CD14-positive monocyte (primary cell): Measurements from ENCODE around the gene SUMO3. TPM values are rescaled to one million over a fixed set of nuclear protein-coding genes. Genes with fewer than 3 reads are reported as not detected.
A peak's percentile ranks its signal among the peaks of the same experiment; 100 is the strongest.

Experiments used
- DNase-seq, 3 donors: peaks; one replicate each; pipeline ENCODE4 v3.0.0-alpha.2; 2011 to 2022
- H2AFZ ChIP-seq: 2 replicates; pipeline ENCODE4 v1.6.0; 2012; ENCODE audit warnings: mild to moderate bottlenecking, low read depth, low read length, inconsistent platforms; ENCODE audit not compliant: insufficient read depth, poor library complexity, severe bottlenecking
- H3K27ac ChIP-seq, 2 donors: 1 replicate in 1 of 2; 2 replicates in 1 of 2; pipeline ENCODE4 v1.5.1; 2012 to 2013; ENCODE audit warnings: low read length in 2 of 2, control low read depth in 1 of 2, inconsistent platforms in 1 of 2, low read depth in 1 of 2, mild to moderate bottlenecking in 1 of 2
- H3K27me3 ChIP-seq, 2 donors: one replicate each; pipeline versions ENCODE4 v1.6.0 to v1.6.1; 2011 to 2013; ENCODE audit warnings: low read length in 2 of 2; ENCODE audit not compliant: control insufficient read depth in 2 of 2, insufficient read depth in 2 of 2
- H3K36me3 ChIP-seq, 2 donors: replicated peaks in 1 of 2; 1 replicate in 1 of 2; 2 replicates in 1 of 2; pipeline versions ENCODE4 v1.5.1 to v1.6.1; 2012 to 2013; ENCODE audit warnings: low read length in 2 of 2, control low read depth in 1 of 2, inconsistent platforms in 1 of 2, mild to moderate bottlenecking in 1 of 2; ENCODE audit not compliant: insufficient read depth in 2 of 2, control insufficient read depth in 1 of 2
- H3K4me1 ChIP-seq, 2 donors: 1 replicate in 1 of 2; 2 replicates in 1 of 2; pipeline versions ENCODE4 v1.5.1 to v1.6.1; 2012 to 2013; ENCODE audit warnings: low read length in 2 of 2, control low read depth in 1 of 2, inconsistent platforms in 1 of 2, mild to moderate bottlenecking in 1 of 2, moderate library complexity in 1 of 2; ENCODE audit not compliant: insufficient read depth in 2 of 2, control insufficient read depth in 1 of 2
- H3K4me2 ChIP-seq: replicated peaks from 2 replicates; pipeline ENCODE3; 2012; ENCODE audit warnings: low read length, moderate library complexity, mild to moderate bottlenecking; ENCODE audit not compliant: poor library complexity, severe bottlenecking; ENCODE audit errors: extremely low read depth
- H3K4me3 ChIP-seq, 3 experiments: fragments of 200-600 bp in 1 of 3; sonication (generic) in 1 of 3; replicated peaks in 1 of 3; 1 replicate in 2 of 3; 2 replicates in 1 of 3; pipeline ENCODE4 v1.5.1; 2011 to 2013; ENCODE audit warnings: low read length in 3 of 3, mild to moderate bottlenecking in 3 of 3, control low read depth in 2 of 3, low read depth in 2 of 3, inconsistent platforms in 1 of 3, moderate library complexity in 1 of 3
- H3K79me2 ChIP-seq: 2 replicates; pipeline ENCODE4 v1.6.0; 2012; ENCODE audit warnings: mild to moderate bottlenecking, control low read depth, inconsistent platforms, low read length, moderate library complexity; ENCODE audit not compliant: insufficient read depth
- H3K9ac ChIP-seq: 2 replicates; pipeline ENCODE4 v1.6.0; 2017; ENCODE audit warnings: low read length, mild to moderate bottlenecking; ENCODE audit not compliant: insufficient read depth, poor library complexity, severe bottlenecking
- H3K9me3 ChIP-seq, 2 donors: replicated peaks in 1 of 2; 1 replicate in 1 of 2; 2 replicates in 1 of 2; pipeline versions ENCODE4 v1.5.1 to v1.6.1; 2012 to 2013; ENCODE audit warnings: low read length in 2 of 2, control low read depth in 1 of 2; ENCODE audit not compliant: control insufficient read depth in 1 of 2, insufficient read depth in 1 of 2
- H4K20me1 ChIP-seq: 2 replicates; pipeline ENCODE4 v1.6.0; 2012; ENCODE audit warnings: mild to moderate bottlenecking, low read length, control low read depth, moderate library complexity; ENCODE audit not compliant: insufficient read depth
- H3K27ac Mint-ChIP-seq, 7 donors: one replicate each; pipeline ENCODE4 v1.8.0; 2020; ENCODE audit warnings: mild to moderate bottlenecking in 7 of 7, mixed read lengths in 7 of 7, moderate library complexity in 6 of 7, inconsistent platforms in 2 of 7
- H3K27me3 Mint-ChIP-seq, 3 donors: one replicate each; pipeline ENCODE4 v1.8.0; 2021 to 2022; ENCODE audit warnings: low read depth in 3 of 3, mild to moderate bottlenecking in 3 of 3, mixed read lengths in 3 of 3, moderate library complexity in 3 of 3, inconsistent platforms in 1 of 3
- H3K36me3 Mint-ChIP-seq, 2 donors: one replicate each; pipeline ENCODE4 v1.8.0; 2020; ENCODE audit warnings: mixed read lengths in 2 of 2, inconsistent platforms in 1 of 2, mild to moderate bottlenecking in 1 of 2
- H3K4me1 Mint-ChIP-seq: one replicate; pipeline ENCODE4 v1.8.0; 2020; ENCODE audit warnings: mild to moderate bottlenecking, mixed read lengths
- H3K4me3 Mint-ChIP-seq, 2 donors: one replicate each; pipeline ENCODE4 v1.8.0; 2020; ENCODE audit warnings: mild to moderate bottlenecking in 2 of 2, mixed read lengths in 2 of 2, moderate library complexity in 1 of 2
- H3K9me3 Mint-ChIP-seq, 7 donors: one replicate each; pipeline ENCODE4 v1.8.0; 2020 to 2022; ENCODE audit warnings: mixed read lengths in 7 of 7, mild to moderate bottlenecking in 6 of 7, moderate library complexity in 6 of 7, inconsistent platforms in 2 of 7
- WGBS: methylation state at CpG from one replicate; pipeline ENCODE4 v1.1.5; 2013; ENCODE audit warnings: missing lambda C conversion rate; ENCODE audit not compliant: insufficient coverage; 5-methylcytosine and 5-hydroxymethylcytosine counted together
- intact Hi-C, 2 donors: fragments of 100-400 bp; cut with micrococcal nuclease; formaldehyde crosslinking; loops; one replicate each; pipeline versions ENCODE4 v1.15.0 to v1.15.1; 2023
- polyA plus RNA-seq, 3 donors: library from polyadenylated mRNA; depleted of rRNA in 1 of 3; unstranded in 2 of 3; stranded (reverse) in 1 of 3; fragments of 300-500 nt in 2 of 3; fragments of >200 nt in 1 of 3; fragmentation: Illumina TruSeq in 2 of 3; gene quantifications; 1 replicate in 2 of 3; 2 replicates in 1 of 3; pipeline ENCODE4 v1.2.3, GENCODE V29; 2012 to 2021
- TF ChIP-seq, protein P1 (sequence below): fragments of 200-600 bp; IDR thresholded peaks from one replicate; pipeline ENCODE4 v1.8.0; 2022; ENCODE audit warnings: antibody characterized with exemption, mild to moderate bottlenecking

The SUMO3 gene
- polyA plus RNA-seq, 3 donors = 70.9 to 112 (median 109) TPM

DNA sequence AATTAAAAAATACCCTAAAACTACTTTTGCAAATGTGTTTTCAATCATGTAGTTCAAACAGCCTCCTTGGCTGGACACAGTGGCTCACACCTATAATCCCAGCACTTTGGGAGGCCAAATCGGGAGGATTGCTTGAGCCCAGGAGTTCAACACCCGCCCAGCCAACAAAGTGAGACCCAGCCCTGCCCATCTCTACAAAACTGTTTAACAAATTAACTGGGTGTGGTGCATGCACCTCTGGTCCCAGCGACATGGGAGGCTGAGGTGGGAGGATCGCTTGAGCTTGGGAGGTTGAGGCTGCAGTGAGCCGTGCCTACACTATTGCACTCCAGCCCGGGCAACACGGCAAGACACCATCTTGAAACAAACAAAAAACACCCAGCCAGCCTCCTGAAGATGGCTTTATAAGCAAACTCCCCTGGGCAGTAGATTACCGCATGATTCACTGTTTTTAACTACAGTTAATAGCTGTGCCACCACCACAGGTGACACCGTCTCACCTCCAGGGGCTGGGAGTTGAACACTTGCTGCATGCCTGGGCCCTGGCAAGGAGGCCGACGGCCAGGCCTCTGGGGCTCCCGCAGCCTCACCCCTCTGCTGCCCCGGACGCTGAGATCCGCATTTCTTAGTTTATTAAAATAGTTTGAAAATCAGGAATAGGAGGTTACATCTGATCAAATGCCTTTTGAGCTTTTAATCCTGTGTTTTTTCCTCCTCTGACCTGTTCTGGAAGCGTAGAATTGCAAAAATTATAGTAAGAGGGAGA is 39.4 kb upstream of the SUMO3 start:
- Histone ChIP-seq H3K4me1 (peaks cover 10 to 14% of the 10 kb centered on the region in 2 donors), H3K27ac (no peak overlapping the region), H2AFZ (no peak overlapping the region), H3K36me3 (peaks cover 81 to 100% of the 10 kb centered on the region in 2 donors), H3K4me3 (no peak overlapping the region), H3K27me3 (no peaks in the 10 kb centered on the region), H3K79me2 (peaks cover 99% of the 10 kb centered on the region), H3K4me2 (no peak overlapping the region), H4K20me1 (peaks cover 100% of the 10 kb centered on the region), H3K9ac (no peak overlapping the region), H3K9me3 (no peaks in the 10 kb centered on the region)
- Mint-ChIP-seq H3K36me3 (peaks cover 88 to 99% of the 10 kb centered on the region in 2 donors), H3K9me3 (peaks cover 0 to 1% (median 0%) of the 10 kb centered on the region in 7 donors), H3K27ac (no peak overlapping the region), H3K27me3 (no peaks in the 10 kb centered on the region), H3K4me3 (no peak overlapping the region), H3K4me1 (peaks cover 42% of the 10 kb centered on the region)
- WGBS = 98% methylated on average over 7 of the region's 16 CpGs
- no peak for DNase-seq
- intact Hi-C loops = loop anchor here in 1 of 2 donors (5.0 kb wide), 1 partner anchor 35 kb away; no protein-coding TSS in a partner anchor
- TF ChIP-seq, protein P1, sequence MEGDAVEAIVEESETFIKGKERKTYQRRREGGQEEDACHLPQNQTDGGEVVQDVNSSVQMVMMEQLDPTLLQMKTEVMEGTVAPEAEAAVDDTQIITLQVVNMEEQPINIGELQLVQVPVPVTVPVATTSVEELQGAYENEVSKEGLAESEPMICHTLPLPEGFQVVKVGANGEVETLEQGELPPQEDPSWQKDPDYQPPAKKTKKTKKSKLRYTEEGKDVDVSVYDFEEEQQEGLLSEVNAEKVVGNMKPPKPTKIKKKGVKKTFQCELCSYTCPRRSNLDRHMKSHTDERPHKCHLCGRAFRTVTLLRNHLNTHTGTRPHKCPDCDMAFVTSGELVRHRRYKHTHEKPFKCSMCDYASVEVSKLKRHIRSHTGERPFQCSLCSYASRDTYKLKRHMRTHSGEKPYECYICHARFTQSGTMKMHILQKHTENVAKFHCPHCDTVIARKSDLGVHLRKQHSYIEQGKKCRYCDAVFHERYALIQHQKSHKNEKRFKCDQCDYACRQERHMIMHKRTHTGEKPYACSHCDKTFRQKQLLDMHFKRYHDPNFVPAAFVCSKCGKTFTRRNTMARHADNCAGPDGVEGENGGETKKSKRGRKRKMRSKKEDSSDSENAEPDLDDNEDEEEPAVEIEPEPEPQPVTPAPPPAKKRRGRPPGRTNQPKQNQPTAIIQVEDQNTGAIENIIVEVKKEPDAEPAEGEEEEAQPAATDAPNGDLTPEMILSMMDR = no peak

DNA sequence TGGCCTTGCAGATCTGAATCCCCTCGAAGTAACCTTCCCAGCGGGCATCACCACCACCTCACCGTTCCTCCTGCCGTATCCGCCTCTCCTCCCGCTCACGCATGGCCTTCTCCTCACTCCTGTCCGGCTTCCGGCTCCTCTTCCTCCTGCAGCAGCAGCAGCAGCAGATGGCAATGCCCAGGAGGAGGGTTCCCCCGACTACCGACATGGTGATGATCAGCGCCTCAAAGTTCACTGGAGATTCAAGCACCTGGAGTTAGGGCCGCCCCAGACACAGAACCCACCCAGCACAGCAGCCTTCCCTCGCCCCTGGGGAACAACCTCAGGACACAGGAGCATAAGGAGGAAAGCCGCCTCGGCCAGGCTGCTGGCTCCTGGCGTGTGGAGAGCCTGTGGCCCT is 38.3 kb upstream of the SUMO3 start:
- Histone ChIP-seq H3K4me1 (peaks cover 10 to 14% of the 10 kb centered on the region in 2 donors), H4K20me1 (peaks cover 100% of the 10 kb centered on the region), H3K4me2 (no peak overlapping the region), H3K9ac (no peak overlapping the region), H3K9me3 (no peaks in the 10 kb centered on the region), H2AFZ (no peak overlapping the region), H3K27ac (no peak overlapping the region), H3K79me2 (peaks cover 93% of the 10 kb centered on the region), H3K4me3 (no peak overlapping the region), H3K27me3 (no peaks in the 10 kb centered on the region), H3K36me3 (peaks cover 83 to 100% of the 10 kb centered on the region in 2 donors)
- peaks cover 0 to 1% (median 0%) of the 10 kb centered on the region in 7 donors for H3K9me3 Mint-ChIP-seq
- H3K27me3 Mint-ChIP-seq = no peaks in the 10 kb centered on the region
- peaks cover 35% of the 10 kb centered on the region for H3K4me1 Mint-ChIP-seq
- TF ChIP-seq, protein P1 = no peak
- H3K27ac Mint-ChIP-seq = peak overlapping the region in 2 of 7 donors; percentile 47 to 52
- WGBS = 91% methylated on average over 12 of the region's 17 CpGs
- intact Hi-C loops = loop anchor here in 1 of 2 donors (5.0 kb wide), 1 partner anchor 34 kb away; no protein-coding TSS in a partner anchor
- H3K4me3 Mint-ChIP-seq = no peak overlapping the region
- no peak for DNase-seq
- H3K36me3 Mint-ChIP-seq = peaks cover 90 to 99% of the 10 kb centered on the region in 2 donors
